A673 (cell line): Measurements from ENCODE around the gene TTC21A.

Experiments
- EZH2 ChIP-seq: fragments of 200-600 bp; sonication (generic); IDR thresholded peaks from 2 replicates; pipeline ENCODE4 v1.6.1; 2017; ENCODE audit warnings: borderline replicate concordance, low read depth, mild to moderate bottlenecking, mixed read lengths, antibody characterized with exemption, low read length; ENCODE audit not compliant: poor library complexity, severe bottlenecking
- TF ChIP-seq, protein P1 (sequence below): fragments of 300-800, 200-600 bp; sonication (generic); conservative IDR thresholded peaks from 2 replicates; pipeline ENCODE4 v1.5.1; 2017; ENCODE audit warnings: low read depth, mild to moderate bottlenecking, antibody characterized with exemption, low read length, moderate library complexity, mixed read lengths

DNA sequence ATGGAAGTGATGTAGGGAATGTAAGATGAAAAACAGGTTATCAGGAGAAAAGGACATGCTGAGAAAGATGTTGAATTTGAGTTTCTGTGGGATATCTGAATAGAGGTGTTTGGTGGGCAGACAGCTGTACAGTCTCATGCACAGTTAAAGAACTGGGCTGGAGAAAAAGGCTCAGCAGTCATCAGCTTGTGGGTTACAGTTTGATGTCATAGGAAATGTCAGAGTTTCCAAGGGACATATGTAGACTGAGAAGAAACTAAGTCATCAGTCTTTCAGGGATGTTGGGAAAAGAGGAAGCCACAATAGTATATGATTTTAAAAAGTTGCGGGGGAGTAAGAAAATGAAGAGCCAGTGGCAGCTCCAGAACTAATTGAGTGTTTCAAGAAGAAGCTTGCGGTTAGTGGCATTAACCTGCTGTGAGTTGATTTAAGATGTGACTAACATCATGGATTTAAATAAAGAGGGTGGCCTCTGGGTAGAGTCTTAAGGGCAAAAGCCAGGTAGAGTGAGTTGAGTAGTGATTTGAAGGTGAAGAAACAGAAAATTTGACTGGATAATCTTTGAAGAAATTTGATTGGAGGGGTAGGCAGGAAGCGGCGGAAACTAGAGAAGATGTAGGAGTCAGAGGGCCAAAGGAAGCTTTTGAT lies 24.7 kb upstream of the TTC21A start:
- TF ChIP-seq, protein P1, sequence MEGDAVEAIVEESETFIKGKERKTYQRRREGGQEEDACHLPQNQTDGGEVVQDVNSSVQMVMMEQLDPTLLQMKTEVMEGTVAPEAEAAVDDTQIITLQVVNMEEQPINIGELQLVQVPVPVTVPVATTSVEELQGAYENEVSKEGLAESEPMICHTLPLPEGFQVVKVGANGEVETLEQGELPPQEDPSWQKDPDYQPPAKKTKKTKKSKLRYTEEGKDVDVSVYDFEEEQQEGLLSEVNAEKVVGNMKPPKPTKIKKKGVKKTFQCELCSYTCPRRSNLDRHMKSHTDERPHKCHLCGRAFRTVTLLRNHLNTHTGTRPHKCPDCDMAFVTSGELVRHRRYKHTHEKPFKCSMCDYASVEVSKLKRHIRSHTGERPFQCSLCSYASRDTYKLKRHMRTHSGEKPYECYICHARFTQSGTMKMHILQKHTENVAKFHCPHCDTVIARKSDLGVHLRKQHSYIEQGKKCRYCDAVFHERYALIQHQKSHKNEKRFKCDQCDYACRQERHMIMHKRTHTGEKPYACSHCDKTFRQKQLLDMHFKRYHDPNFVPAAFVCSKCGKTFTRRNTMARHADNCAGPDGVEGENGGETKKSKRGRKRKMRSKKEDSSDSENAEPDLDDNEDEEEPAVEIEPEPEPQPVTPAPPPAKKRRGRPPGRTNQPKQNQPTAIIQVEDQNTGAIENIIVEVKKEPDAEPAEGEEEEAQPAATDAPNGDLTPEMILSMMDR, result no peak
- TF ChIP-seq EZH2, result no peak
